HG03342 (cell line): ENCODE results near the gene GIMAP7.

Experiments used
- ATAC-seq: cut with Tn5 transposase; IDR thresholded peaks from one replicate; pipeline ENCODE4 v1.9.1; 2021; ENCODE audit warnings: mild to moderate bottlenecking, moderate library complexity; ENCODE audit not compliant: unreplicated experiment

The GIMAP7 gene

DNA sequence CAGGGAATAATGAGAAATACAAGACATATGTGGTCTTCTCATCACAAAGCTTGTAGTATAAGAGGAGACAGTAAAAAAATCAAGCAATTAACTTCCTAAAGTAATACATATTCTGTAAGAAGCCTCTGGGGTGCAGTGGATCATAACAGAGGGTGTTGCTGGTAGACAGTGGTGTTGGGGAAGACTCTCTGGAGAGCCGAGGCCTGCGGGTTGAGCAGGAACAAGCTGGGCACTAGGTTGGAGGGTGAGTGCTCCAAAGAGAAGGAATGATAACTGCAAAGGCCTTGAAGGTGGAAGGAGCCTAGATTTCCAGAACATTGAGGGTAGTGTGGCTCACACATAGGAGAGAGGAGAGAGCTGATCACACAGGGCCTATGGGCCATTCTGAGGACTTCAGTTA, 54.0 kb downstream of the GIMAP7 start:
- ATAC-seq = no peak

DNA sequence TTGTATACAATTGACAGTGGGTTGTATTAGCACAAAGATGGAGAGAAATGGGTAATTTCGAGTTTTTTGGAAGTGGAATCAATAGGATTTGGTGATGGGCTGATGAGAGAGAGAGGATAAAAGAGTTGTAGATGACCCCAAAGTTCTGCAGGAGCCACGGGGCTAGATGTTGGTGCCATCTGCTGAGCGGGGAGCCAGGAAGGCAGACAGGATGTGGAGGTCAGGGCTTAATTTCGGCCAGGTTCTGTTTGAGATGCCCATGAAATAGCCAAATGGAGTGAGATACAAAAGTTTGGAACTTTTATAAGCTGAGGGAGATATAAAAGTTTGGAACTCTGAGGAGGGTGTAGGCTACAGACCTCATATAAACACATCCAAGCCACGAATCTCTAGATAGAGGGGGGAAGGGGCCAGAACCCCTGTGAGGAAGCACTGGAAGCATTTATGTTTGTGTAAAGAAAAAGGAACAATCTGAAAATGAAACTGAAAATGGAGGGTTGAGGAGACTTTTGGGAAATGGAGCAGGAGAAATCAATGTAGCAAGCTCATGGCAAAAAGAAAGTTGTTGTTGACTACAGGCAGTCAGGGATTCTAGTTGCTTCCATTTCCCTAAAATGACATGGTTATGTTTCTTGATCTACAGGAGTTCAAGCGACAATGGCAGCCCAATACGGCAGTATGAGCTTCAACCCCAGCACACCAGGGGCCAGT, 54.7 kb downstream of the GIMAP7 start:
- ATAC-seq = no peak
